GM12891 (cell line): ENCODE measurements around the gene MAFF.

ENCODE experiments used
- PAX5 ChIP-seq: IDR thresholded peaks from 2 replicates; pipeline ENCODE4 v1.6.1; 2011; ENCODE audit warnings: low read length, moderate library complexity, mild to moderate bottlenecking; ENCODE audit not compliant: insufficient read depth, severe bottlenecking
- POLR2A ChIP-seq: IDR thresholded peaks from 2 replicates; pipeline ENCODE4 v1.6.1; 2011; ENCODE audit warnings: low read depth, low read length, control low read depth
- POLR2AphosphoS5 ChIP-seq: IDR thresholded peaks from 2 replicates; pipeline ENCODE4 v1.6.1; 2011; ENCODE audit warnings: low read depth, low read length, control low read depth
- POU2F2 ChIP-seq: IDR thresholded peaks from 2 replicates; pipeline ENCODE4 v1.6.1; 2011; ENCODE audit warnings: low read depth, mild to moderate bottlenecking, control low read depth, low read length, moderate library complexity
- SPI1 ChIP-seq: IDR thresholded peaks from 2 replicates; pipeline ENCODE4 v1.6.1; 2011; ENCODE audit warnings: low read depth, low read length, control low read depth
- TAF1 ChIP-seq: IDR thresholded peaks from 2 replicates; pipeline ENCODE4 v1.6.1; 2011; ENCODE audit warnings: low read depth, low read length, control low read depth

DNA sequence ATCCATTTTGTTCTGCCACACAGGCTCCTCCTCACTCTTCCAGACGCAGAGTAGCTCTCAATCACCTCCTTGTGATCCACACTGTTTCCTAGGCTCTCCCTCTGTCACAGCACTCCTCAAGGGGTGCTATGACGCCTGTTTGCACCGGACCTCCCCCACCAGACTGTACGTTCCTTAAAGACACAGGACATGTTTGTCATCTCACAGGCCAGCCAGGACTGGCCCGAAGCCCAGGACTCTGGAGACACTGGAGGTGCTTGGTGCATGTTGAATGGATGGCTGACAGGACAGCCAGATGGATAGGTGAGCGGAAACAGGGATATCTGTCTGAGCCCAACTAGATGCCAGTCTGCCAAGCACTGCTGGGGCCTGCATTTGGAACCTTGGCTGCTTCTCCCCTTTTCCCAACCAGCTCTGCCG is 33.8 kb upstream of the MAFF start:
- TF ChIP-seq POLR2AphosphoS5 (no peak), POLR2A (no peak), TAF1 (no peak), SPI1 (no peak), POU2F2 (no peak), PAX5 (no peak)
